ENCODE data around the gene PRSS36. TPM values are rescaled to one million over a fixed set of nuclear protein-coding genes. Genes with fewer than 3 reads are reported as not detected.
"Not testable (repeated sequence)": the region's sequence is repeated elsewhere in the genome, so short reads cannot be mapped to it uniquely, and the experiment has no call there.

Gene PRSS36
- total RNA-seq, 1 donor from 2014 or later: 1.3 TPM

- TF ChIP-seq CTCF (conservative IDR thresholded peaks at IDR 0.05; ENCODE audit: low read depth, low read length): no peak
- H3K4me3 ChIP-seq (ENCODE audit: low read depth, low read length): no peak overlapping the region
- DNase-seq (ENCODE audit: low read depth): no peak
Observed at GRCh38 chr16:31183432-31184428, 33.9 kb upstream of the PRSS36 start.

DNA sequence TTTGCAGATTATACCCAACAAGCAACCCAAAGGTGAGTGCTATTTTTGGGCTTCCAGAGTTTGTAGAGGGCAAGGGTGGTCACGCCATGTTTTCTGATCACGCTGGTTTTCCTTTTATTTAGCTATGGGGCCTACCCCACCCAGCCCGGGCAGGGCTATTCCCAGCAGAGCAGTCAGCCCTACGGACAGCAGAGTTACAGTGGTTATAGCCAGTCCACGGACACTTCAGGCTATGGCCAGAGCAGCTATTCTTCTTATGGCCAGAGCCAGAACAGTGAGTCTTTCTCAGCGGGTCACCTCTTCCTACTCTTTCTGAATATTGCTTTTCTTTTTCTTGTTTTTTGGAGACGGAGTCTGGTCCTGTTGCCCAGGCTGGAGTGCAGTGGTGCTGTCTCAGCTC, 32.5 kb upstream of the PRSS36 start:
- H3K4me3 ChIP-seq (ENCODE audit: low read depth, low read length): peak overlapping the region; percentile 89
- no peak for TF ChIP-seq CTCF (conservative IDR thresholded peaks at IDR 0.05; ENCODE audit: low read depth, low read length)
- DNase-seq (ENCODE audit: low read depth): no peak

DNA sequence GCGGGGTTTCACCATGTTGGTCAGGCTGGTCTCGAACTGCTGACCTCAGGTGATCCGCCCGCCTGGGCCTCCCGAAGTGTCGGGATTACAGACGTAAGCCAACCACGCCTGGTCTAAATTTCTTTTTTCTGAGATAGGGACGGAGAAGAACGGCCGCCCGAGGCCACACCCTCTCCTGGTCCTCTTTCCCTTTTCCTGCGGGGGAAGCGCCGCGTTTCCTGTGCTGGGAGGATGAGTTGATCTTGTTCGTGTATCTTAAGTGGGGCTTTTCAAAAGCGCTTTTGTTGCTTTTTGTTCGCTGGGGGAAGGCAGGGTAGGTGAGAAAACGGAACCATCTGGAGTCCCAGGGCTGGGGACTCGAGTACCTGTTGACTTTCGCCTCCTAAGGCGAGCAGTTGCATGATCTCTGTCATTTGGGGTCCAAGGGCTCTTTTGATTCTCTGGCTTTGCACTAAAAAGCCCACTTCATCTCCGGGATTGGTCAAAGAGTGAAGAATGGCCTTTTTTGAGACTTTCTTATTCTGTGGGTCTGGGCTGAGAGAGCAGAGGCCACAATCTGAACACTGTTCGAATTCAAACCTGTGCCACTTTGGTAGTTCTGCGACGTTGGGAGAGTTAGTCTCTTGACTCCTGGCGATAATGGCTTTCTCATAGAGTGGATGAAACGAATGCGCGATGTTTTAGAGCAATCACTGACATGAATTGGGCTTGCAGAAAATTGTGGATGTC, 31.4 kb upstream of the PRSS36 start:
- no peak for DNase-seq (ENCODE audit: low read depth)
- peak overlapping the region; percentile 89 for H3K4me3 ChIP-seq (ENCODE audit: low read depth, low read length)
- no peak for TF ChIP-seq CTCF (conservative IDR thresholded peaks at IDR 0.05; ENCODE audit: low read depth, low read length)

- no peak for TF ChIP-seq CTCF (conservative IDR thresholded peaks at IDR 0.05; ENCODE audit: low read depth, low read length)
- H3K4me3 ChIP-seq (ENCODE audit: low read depth, low read length): peak within 1 kb of the TSS; percentile 89
- peak; percentile 26 for DNase-seq (ENCODE audit: low read depth)
Observed at GRCh38 chr16:31179747-31180459, 30.0 kb upstream of the PRSS36 start, which contains the start of gene FUS. Gene FUS, plus strand, starts transcription at chr16:31180139. Its CDS starts 76 bp downstream, at chr16:31180215.

DNA sequence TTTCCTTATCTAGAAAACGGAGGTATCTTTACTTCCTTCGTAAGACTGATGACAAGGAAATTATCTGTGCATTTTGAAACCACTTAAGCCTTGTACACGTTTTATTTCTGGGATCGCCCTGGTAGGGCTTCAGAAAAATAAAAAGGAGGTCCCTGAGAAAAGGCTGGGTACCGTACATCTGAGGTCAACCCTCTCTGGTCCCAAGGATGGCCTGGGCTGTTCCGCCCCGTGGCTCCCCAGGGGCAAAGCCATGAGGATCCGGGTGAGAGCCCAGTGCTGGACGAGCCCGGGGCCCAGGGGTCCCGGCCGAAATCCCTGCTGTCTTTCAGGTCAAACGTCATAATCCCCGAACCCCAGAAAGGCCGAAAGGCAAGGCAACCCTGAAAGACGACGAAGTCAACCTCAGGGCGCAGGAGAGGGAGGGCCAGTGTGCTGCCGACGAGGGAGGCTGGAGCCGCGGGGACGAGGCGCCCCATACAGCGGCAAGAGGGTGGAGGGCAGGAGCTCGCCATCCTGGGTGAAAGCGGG, 29.4 kb upstream of the PRSS36 start:
- H3K4me3 ChIP-seq (ENCODE audit: low read depth, low read length): peak overlapping the region; percentile 89
- no peak for TF ChIP-seq CTCF (conservative IDR thresholded peaks at IDR 0.05; ENCODE audit: low read depth, low read length)
- no peak for DNase-seq (ENCODE audit: low read depth)

- peak; percentile 74 for DNase-seq (ENCODE audit: low read depth)
- TF ChIP-seq CTCF (conservative IDR thresholded peaks at IDR 0.05; ENCODE audit: low read depth, low read length): no peak
- no peak overlapping the region for H3K4me3 ChIP-seq (ENCODE audit: low read depth, low read length)
Observed at GRCh38 chr16:31177136-31177535, 27.3 kb upstream of the PRSS36 start.

DNA sequence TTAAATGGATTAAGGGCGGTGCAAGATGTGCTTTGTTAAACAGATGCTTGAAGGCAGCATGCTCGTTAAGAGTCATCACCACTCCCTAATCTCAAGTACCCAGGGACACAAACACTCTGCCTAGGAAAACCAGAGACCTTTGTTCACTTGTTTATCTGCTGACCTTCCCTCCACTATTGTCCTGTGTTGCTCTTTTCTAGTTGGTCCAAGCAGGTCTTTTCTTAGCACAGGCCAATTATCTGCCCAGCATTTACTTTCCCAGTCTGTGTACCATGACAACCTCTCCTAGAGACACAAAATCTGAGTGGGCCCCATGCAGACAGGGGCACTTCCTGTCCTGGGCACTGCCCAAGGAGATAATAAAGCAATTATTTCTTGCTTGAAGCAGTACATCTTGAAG, 20.2 kb upstream of the PRSS36 start:
- not testable (repeated sequence) for H3K4me3 ChIP-seq (ENCODE audit: low read depth, low read length)

More for the DNA sequence above, 20.2 kb upstream of the PRSS36 start:
- DNase-seq (ENCODE audit: low read depth): not testable (repeated sequence)

Data from epithelial cell of proximal tubule (primary cell).